Right ventricle myocardium superior (tissue), 1 donor: ENCODE measurements around the gene CFAP68. TPM values are rescaled to one million over a fixed set of nuclear protein-coding genes. Genes with fewer than 3 reads are reported as not detected.

Source experiments
- ATAC-seq: fragments of 200-7000 bp; cut with Tn5 transposase; one replicate; pipeline ENCODE4 v1.9.1; 2020; ENCODE audit warnings: mild to moderate bottlenecking; ENCODE audit not compliant: poor library complexity
- DNase-seq: peaks from one replicate; pipeline ENCODE4 v3.0.0-alpha.2; 2020
- intact Hi-C: fragments of 100-400 bp; cut with DNase I; formaldehyde crosslinking; loops from one replicate; pipeline ENCODE4 v1.11.2; 2022
- total RNA-seq: library from RNA; stranded (reverse); fragmentation: NEBNext Ultra II Directional; extraction: Animal tissue kit (Norgen Biotek cat#: 25700); gene quantifications from one replicate; pipeline ENCODE4 v1.2.1, GENCODE V29; 2021
- donor health status: DM: no; HTN: yes; CAD: no; lungs with severe emphysema.

Gene CFAP68
- total RNA-seq, 1 donor from 2014 or later = 32.4 TPM

DNA sequence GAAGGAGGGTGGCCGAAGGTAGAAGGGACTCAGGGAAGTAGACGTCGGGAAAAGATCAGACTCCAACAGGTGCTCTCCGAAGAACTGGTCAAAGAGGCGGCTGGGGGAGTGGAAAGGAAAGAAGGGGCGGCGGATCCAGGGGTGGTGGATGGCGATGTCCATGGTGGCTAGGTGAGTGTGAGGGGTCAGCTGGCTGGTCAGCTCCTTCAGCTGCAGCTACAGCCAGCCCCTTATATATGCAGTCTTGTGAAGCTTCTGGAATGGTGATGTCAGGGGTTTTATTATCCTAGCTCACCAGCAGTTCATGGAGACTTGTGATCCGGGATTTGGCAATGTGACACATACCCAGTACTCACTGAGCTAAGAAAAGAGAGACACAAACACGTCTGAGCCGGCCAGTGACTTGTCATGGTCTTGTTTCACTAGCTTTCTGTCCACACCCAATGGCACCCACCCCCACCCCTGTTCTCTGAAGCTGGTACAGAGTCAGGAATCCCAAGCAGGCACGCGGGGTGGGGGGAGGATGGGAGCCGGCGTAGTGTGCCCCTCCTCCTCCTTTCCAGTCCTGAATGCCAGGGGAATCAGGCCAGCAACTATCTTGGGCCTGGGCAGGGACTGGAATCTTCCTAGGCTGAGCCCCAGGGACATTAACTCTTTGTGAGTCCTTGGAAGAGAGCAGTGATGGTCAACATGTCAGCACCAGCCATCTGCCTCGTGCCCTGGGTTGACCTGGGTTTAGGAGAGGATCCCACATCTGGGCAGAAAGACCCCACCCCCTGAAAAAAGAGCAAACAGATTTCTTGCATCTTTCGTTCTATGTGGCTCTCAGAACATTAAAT, 32.4 kb downstream of the CFAP68 start, which contains the start of gene CRYAB:
Gene CRYAB (minus strand): TSS at position 208 of the 839 bp plus-strand sequence. CDS start 46 bp downstream, at position 162.
- DNase-seq (peak; percentile 92), ATAC-seq (peak; percentile 72)
- intact Hi-C loops = no loop called here

DNA sequence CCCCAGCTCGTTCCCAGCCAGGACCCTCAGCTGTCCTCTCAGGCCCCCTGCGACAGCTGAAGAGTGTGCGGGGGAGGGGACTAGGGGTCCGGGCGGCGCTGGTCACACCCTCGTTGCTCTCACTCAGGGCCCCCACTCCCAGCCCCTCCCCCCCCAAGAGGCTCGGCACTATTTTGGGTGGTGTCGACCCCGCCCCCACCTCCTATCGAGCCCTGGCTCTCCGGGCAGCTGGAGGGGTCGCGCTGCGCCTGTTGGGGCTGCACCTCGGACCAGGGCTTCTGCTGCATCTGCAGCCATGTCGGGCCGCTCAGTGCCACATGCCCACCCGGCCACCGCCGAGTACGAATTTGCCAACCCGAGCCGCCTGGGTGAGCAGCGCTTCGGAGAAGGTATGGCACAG, 33.2 kb downstream of the CFAP68 start, which contains the start of gene HSPB2:
Gene HSPB2 (plus strand): TSS at position 200 of the 400 bp plus-strand sequence. CDS start 96 bp downstream, at position 296.
- DNase-seq = peak; percentile 64
- intact Hi-C loops = no loop called here

DNA sequence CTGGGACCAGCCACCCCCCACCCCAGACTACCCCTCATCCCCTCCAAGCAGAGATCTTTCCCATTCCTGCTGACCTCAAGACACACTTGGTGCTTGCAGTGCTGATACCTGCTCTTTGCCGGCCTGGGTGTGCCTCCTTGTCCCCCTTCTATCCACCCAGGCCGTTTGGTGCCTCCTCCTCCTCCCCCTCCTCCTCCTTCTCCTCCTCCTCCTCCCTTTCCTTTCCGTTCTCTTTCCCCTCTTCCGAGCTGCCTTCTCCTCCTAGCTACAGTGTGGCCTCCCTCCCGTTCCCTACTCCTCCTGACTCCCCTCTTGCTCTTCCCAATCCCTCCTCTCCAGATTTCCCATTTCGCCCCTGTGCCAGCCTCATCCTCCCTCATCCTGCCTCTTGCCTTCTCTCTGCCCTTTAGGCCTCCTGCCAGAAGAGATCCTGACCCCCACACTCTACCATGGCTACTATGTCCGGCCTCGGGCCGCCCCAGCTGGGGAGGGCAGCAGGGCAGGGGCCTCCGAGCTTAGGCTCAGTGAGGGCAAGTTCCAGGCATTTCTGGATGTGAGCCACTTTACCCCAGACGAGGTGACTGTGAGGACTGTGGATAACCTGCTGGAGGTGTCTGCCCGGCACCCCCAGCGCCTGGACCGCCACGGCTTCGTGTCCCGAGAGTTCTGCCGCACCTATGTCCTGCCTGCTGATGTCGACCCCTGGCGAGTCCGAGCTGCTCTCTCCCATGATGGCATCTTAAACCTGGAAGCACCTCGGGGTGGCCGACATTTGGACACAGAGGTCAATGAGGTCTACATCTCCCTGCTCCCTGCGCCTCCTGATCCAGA, 33.9 kb downstream of the CFAP68 start:
- ATAC-seq (peak; percentile 28), DNase-seq (peak; percentile 52)
- intact Hi-C loops = no loop called here

More for the DNA sequence above, 33.2 kb downstream of the CFAP68 start, which contains the start of gene HSPB2:
- peak; percentile 19 for ATAC-seq

DNA sequence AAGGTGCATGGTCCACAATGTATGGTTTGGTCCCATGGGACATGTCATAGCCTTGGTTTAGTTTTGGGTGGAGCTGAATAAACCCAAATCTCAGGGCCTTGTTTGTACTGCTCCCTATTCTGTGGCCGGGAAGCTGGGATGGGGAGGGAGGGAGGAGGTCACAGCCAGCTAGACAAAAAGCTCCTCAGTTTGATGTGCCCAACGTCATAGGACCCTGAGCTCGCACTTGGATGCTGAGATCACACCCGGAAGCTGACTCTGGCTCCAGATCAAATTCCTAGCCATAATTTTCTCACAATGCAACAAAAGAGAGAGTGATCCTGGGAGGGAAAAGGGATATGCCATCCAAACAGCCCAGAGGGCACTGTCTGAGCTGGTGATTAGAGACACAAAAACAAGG, 34.7 kb downstream of the CFAP68 start:
- ATAC-seq (peak; percentile 13), DNase-seq (peak; percentile 62)
- intact Hi-C loops = no loop called here

DNA sequence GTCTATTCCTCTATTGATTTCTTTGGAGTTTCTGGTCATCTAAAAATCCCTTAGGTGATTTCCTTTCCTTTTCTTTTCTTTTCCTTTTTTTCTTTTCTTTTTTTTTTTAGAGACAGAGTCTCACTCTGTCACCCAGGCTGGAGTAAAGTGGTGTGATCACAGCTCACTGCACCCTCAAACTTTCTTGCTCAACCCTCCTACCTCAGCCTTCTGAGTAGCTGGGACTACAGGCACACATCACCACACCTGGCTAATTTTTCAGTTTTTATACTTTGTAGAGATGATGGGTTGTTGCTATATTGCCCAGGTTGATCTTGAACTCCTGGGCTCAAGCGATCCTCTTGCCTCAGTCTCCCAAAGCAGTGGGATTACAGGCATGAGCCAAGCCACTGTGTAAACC, 37.4 kb downstream of the CFAP68 start:
- intact Hi-C loops = no loop called here
- DNase-seq = no peak
- no peak for ATAC-seq

DNA sequence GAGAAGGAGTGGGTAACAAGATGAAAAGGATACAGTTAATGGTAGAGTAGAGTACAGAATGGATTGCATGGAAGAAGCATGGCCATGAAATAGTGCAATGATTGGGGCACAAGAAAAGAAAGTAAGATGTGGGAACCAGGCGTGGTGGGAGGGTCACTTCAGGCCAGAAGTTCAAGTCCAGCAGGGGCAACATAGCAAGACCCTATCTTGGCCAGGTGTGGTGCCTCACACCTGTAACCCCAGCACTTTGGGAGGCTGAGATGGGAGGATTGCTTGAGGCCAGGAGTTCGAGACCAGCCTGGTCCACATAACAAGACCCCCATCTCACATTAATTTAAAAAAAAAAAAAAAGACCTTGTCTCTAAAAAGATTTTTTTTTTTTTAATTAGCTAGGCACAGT, 38.0 kb downstream of the CFAP68 start:
- ATAC-seq (no peak), DNase-seq (no peak)
- intact Hi-C loops = no loop called here

DNA sequence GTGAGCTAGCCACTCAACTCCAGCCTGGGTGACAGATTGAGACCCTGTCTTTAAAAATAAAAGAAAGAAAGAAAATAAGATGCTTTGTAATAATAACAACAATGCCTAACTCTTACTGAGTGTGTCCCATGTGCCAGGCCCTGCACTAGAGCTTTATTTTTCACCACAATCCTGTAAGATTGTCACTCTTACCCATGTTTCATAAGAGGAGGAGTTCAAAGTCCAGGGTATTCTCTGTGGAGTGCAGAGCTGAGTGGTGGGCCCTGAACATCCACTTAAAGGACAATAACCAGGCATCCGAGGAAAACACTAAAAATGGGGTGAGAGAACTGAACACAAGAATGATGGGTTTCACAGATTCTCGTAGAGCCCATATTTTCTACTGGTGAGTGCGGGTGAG, 38.4 kb downstream of the CFAP68 start:
- ATAC-seq = no peak
- no peak for DNase-seq
- intact Hi-C loops = no loop called here

DNA sequence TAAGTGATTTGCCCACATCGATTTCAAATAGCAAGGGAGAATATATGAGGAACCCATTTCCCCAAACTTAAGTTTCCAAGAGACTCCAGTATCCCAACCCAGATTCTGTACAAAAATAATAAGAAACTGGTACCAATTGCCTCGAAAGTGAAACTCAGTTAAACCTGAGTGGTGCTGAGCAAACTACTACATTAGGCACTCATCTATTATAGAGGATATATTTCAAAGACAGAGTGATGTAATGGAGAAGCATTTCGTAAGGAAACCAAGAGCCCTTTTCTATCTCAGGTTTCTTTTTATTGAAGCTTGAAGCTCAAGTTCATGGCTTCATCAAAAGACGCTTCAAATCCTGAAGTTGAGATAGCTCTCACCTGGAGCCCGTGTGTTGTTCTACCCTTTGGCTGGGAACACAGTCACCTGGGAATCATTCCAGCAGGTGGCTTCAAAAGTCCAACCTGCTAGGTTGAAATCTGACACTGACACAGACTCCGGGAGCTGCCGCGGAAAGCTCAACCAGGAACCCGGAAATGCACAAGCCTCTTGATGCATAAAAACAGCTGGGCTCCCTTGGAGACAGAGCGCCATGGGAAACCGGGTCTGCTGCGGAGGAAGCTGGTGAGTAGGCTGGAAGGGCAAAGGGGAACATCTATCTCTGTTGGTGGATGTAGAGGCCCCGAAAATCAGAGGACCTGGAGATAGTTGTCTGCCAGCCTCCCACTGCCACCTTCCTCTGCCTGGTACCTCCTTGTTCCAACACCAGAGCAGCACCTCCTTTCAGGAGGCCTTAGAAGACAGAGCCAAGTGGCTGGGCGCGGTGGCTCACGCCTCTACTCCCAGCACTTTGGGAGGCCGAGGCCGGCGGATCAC, 39.3 kb downstream of the CFAP68 start, which contains the start of gene C11orf52:
Gene C11orf52 (plus strand): TSS at position 524 of the 867 bp plus-strand sequence. CDS start 60 bp downstream, at position 584.
- no peak for DNase-seq
- intact Hi-C loops = no loop called here
- ATAC-seq = peak; percentile 21

DNA sequence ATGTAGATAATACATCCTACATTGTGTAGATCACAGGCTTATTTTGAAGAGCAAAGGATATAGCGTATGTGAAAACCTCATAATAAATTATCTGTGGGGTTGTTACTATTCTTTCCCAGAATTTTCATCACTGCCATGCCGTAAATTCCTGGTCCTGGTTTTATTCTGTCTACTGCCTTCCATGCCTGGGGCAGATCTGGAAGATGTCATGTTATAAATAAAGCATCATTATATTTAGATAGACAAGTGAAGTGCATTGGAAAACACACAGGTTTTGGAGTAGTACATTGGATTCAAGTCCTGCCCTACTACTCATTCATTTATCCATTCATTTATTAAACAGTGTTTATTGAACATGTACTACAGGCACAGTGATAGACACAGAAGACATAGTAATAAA, 41.6 kb downstream of the CFAP68 start:
- intact Hi-C loops = no loop called here
- no peak for ATAC-seq
- DNase-seq = no peak

DNA sequence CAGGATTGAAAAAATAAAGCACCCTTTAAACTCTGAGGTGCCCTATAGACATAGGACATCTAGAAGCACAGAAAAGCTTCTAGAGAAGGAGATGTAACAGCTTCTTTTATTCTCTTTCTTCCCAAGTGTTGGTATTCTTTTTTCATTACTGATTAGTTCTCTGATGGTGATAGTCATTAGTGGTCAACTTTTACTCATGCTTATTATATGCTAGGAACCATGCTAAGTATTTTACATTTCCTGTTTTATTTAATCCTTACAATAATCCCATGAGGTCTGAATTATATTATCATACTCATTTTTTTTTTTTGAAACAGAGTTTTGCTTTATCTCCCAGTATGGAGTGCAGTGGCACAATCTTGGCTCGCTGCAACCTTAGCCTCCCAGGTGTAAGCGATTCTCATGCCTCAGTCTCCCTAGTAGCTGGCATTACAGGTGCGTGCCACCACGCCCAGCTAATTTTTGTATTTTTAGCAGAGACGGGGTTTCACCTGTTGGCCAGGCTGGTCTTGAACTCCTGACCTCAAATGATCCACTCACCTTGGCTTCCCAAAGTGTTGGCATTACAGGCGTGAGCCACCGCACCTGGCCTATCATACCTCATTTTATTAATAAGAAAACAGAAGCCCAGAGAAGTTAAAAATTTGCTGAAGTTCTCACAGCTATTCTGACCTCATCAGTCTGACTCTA, 42.3 kb downstream of the CFAP68 start:
- DNase-seq (no peak), ATAC-seq (no peak)
- intact Hi-C loops = no loop called here

DNA sequence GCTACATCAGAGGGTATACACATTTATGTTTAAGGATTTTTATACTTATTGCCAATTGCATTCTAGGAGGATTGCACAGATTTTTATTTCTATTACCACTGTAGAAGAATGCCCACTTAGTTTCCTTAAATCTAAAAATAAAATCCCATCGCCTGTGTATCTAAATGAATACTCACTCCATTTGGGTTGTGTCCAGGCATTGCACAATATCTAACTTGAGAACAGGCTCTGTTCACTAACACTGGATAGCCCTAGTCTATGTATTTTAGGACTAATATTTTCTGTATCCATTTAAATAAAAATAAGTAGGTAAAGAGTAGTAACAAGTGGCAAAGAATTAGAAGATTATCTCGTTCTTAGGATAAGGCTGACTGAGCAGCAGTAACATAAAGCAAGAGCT, 43.5 kb downstream of the CFAP68 start:
- intact Hi-C loops = no loop called here
- no peak for DNase-seq
- peak; percentile 55 for ATAC-seq

DNA sequence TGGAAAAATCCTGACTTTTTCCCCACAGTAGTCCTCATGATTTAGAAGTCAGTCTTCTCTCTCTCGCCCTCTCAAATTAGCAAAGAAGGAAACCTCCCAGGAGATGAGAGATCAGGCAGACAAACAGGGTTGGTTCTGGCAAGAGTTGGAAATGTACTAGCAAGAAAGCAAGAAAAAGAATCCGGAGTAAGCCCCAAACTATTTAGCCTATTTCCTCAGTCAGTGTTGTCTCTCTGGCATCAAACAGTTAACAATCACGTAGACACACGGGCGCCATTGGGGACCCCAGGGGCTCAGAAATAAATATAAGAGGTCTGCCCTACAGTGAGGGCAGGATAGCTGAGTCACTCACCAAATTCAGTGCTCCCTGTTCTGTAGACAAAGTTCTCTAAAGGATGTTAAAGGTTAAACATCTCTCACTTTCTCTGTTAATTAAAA, 44.0 kb downstream of the CFAP68 start:
- DNase-seq = no peak
- intact Hi-C loops = no loop called here
- peak; percentile 4 for ATAC-seq

DNA sequence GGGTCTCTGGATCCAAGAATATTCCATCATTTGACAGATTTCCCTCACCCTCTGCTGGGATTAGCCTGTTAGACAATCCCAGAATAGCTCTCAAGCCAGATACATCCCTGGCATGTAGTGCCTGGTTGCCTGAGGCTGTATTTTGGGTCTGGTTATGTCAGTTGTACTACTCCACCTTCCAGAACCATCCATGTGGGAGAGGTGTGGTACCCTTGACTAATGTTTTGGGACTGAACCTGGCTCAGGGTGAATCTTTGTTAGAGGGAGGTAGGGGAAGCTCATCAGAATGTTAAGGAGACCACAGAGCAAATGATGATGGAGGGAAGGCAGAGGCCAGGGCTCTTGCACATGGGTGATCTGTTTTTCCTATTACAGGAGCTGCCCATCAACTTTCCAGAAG, 44.6 kb downstream of the CFAP68 start:
- DNase-seq (no peak), ATAC-seq (no peak)
- intact Hi-C loops = no loop called here

DNA sequence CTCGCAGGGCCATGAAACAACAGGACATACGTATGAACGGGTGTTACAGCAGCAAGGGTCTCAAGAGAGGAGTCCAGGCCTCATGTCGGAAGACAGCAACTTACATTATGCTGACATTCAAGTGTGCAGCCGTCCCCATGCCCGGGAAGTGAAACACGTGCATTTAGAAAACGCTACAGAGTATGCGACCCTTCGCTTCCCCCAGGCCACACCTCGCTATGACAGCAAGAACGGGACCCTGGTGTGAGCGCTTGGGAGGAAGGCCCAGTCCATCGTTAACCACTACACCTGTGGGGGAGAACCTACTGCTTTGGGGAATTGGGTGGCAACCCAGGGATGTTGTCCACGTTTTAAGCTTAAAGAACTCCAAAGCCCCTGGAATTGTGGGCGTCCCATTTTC, 46.6 kb downstream of the CFAP68 start:
- DNase-seq (no peak), ATAC-seq (no peak)
- intact Hi-C loops = loop anchor here (5.0 kb wide), 1 partner anchor 49 kb away; the partner anchor contains the start of genes CFAP68 and FDXACB1

DNA sequence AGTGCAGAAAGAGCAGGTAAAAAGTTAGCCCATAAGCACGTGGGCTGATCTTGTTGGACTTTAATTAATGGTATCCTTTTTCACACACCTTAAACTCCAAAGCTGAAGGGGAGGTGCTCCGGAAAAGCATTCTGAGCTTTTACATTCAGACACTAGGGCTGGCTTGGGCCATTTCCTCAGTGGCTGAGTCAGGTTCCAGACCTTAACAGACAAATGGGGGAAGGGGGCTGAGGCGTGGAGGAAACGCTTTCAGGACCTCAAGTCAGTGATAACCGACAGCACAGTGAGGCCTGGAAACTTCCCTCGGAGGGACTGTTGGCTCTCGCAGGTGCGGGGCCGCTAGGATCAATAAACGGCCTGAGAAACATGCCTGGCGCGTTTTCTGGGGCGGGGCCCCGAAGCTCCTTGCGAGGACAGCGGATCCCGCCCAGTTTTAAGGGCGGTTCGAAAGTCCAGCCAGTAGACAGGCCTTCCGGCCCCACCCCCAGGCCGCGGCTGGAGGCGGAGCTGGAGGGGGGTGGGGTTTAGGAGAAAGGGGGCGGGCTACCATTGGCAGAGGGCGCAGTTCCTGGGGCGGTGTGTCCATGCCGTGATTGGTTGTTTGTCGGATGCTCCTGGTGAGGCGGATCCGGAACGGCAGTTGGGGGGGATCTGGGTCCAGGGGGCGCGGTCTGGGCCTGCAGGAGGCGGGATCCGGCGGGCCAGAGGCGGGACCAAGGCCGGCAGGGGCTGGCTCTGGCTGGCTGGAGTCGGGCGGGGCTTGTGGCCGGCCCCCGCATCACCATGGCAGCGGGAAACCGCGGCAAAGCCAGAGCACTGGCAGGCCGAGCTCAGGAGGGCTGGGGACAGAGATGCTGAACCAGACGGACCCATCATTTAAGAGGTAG, 47.4 kb downstream of the CFAP68 start:
- ATAC-seq (peak; percentile 94), DNase-seq (peak; percentile 98)
- intact Hi-C loops = loop anchor here (5.0 kb wide), 1 partner anchor 49 kb away; the partner anchor contains the start of genes CFAP68 and FDXACB1

DNA sequence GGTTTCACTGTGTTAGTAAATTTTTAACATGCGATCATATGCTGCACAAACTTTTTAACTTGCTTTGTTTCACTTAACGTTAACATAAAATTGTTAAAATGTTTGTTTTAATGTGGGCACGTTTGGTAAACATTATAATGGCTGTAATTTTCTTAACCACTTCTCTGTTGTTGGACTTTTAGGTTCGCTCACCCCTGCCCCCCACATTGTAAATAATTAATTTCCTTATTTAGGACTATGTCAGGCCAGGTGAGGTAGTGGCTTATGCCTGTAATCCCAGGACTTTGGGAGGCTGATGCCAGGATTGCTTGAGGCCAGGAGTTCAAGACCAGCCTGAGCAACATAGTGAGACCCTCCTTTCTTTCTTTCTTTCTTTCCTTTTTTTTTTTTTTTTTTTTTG, 51.1 kb downstream of the CFAP68 start:
- DNase-seq (no peak), ATAC-seq (no peak)
- intact Hi-C loops = loop anchor here (5.0 kb wide), 1 partner anchor 47 kb away; no protein-coding TSS in a partner anchor

DNA sequence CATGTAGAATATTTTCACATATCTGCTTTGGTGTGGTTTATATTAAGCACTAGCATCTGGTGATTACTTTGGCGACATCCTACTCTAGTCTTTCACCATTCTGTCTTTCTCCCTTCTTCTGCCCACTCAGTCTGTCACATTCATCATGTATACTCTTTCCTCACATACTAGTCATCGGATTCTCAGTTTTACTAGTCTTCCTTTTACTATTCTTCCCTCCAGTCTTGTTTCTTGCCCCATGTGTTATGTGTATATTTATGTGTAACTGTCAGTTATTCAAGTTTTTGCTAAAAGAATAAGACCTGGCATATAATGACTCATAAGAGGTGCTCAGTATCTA, 53.2 kb downstream of the CFAP68 start:
- intact Hi-C loops = loop anchor here (5.0 kb wide), 1 partner anchor 45 kb away; no protein-coding TSS in a partner anchor
- ATAC-seq = no peak

More for the DNA sequence above, 53.2 kb downstream of the CFAP68 start:
- DNase-seq = no peak
